Gastroesophageal sphincter (tissue), 3 donors: ENCODE measurements around the gene CDK10.
"Not testable (repeated sequence)": the region's sequence is repeated elsewhere in the genome, so short reads cannot be mapped to it uniquely, and the experiment has no call there.

ENCODE experiments used
- CTCF ChIP-seq, 4 experiments: fragments of 200-600 bp in 2 of 4; fragments of 450-650 bp in 2 of 4; sonication (generic) in 1 of 4; IDR thresholded peaks; one replicate each; pipeline ENCODE4 v1.5.1; 2017 to 2019; ENCODE audit warnings: antibody characterized with exemption in 4 of 4, mild to moderate bottlenecking in 2 of 4, moderate library complexity in 2 of 4
- EP300 ChIP-seq: sonication (generic); formaldehyde crosslinking; IDR thresholded peaks from one replicate; pipeline ENCODE4 v1.6.1; 2017; ENCODE audit warnings: antibody characterized with exemption, mild to moderate bottlenecking
- POLR2A ChIP-seq, 2 donors: fragments of 450-650 bp; IDR thresholded peaks; one replicate each; pipeline ENCODE4 v1.6.1; 2017; ENCODE audit warnings: antibody characterized with exemption in 2 of 2, mild to moderate bottlenecking in 2 of 2, moderate library complexity in 1 of 2
- POLR2AphosphoS5 ChIP-seq: sonication (generic); formaldehyde crosslinking; IDR thresholded peaks from one replicate; pipeline ENCODE4 v1.6.1; 2017; ENCODE audit warnings: antibody characterized with exemption

- TF ChIP-seq POLR2A (IDR thresholded peaks at IDR 0.05); CTCF (IDR thresholded peaks at IDR 0.05); EP300; POLR2AphosphoS5: not testable (repeated sequence)
Observed at GRCh38 chr16:89671565-89671964, 14.9 kb upstream of the CDK10 start.
